DOHH2 (cell line): Measurements from ENCODE around the gene LRWD1.

Source experiments
- EZH2phosphoT487 ChIP-seq: fragments of 200-600 bp; sonication (generic); IDR thresholded peaks from 2 replicates; pipeline ENCODE4 v1.6.1; 2017; ENCODE audit warnings: borderline replicate concordance, mild to moderate bottlenecking, antibody characterized with exemption, low read length, moderate library complexity, mixed read lengths
- TF ChIP-seq, protein P1 (sequence below): fragments of 200-600 bp; sonication (generic); IDR thresholded peaks from one replicate; pipeline ENCODE4 v1.5.1; 2014; ENCODE audit warnings: antibody characterized with exemption, mild to moderate bottlenecking, low read depth, low read length; ENCODE audit not compliant: poor library complexity, severe bottlenecking

- TF ChIP-seq, protein P1, sequence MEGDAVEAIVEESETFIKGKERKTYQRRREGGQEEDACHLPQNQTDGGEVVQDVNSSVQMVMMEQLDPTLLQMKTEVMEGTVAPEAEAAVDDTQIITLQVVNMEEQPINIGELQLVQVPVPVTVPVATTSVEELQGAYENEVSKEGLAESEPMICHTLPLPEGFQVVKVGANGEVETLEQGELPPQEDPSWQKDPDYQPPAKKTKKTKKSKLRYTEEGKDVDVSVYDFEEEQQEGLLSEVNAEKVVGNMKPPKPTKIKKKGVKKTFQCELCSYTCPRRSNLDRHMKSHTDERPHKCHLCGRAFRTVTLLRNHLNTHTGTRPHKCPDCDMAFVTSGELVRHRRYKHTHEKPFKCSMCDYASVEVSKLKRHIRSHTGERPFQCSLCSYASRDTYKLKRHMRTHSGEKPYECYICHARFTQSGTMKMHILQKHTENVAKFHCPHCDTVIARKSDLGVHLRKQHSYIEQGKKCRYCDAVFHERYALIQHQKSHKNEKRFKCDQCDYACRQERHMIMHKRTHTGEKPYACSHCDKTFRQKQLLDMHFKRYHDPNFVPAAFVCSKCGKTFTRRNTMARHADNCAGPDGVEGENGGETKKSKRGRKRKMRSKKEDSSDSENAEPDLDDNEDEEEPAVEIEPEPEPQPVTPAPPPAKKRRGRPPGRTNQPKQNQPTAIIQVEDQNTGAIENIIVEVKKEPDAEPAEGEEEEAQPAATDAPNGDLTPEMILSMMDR, result no peak
- TF ChIP-seq EZH2phosphoT487, result no peak
Observed at GRCh38 chr7:102424787-102425218, 40.0 kb upstream of the LRWD1 start.
